HG03378 (cell line): ENCODE results near the gene PPP1R18.
"Not testable (repeated sequence)": the region's sequence is repeated elsewhere in the genome, so short reads cannot be mapped to it uniquely, and the experiment has no call there.

ENCODE experiments used
- ATAC-seq: cut with Tn5 transposase; IDR thresholded peaks from one replicate; pipeline ENCODE4 v1.9.1; 2021; ENCODE audit warnings: mild to moderate bottlenecking, moderate library complexity; ENCODE audit not compliant: unreplicated experiment

Gene PPP1R18, protein sequence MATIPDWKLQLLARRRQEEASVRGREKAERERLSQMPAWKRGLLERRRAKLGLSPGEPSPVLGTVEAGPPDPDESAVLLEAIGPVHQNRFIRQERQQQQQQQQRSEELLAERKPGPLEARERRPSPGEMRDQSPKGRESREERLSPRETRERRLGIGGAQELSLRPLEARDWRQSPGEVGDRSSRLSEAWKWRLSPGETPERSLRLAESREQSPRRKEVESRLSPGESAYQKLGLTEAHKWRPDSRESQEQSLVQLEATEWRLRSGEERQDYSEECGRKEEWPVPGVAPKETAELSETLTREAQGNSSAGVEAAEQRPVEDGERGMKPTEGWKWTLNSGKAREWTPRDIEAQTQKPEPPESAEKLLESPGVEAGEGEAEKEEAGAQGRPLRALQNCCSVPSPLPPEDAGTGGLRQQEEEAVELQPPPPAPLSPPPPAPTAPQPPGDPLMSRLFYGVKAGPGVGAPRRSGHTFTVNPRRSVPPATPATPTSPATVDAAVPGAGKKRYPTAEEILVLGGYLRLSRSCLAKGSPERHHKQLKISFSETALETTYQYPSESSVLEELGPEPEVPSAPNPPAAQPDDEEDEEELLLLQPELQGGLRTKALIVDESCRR

DNA sequence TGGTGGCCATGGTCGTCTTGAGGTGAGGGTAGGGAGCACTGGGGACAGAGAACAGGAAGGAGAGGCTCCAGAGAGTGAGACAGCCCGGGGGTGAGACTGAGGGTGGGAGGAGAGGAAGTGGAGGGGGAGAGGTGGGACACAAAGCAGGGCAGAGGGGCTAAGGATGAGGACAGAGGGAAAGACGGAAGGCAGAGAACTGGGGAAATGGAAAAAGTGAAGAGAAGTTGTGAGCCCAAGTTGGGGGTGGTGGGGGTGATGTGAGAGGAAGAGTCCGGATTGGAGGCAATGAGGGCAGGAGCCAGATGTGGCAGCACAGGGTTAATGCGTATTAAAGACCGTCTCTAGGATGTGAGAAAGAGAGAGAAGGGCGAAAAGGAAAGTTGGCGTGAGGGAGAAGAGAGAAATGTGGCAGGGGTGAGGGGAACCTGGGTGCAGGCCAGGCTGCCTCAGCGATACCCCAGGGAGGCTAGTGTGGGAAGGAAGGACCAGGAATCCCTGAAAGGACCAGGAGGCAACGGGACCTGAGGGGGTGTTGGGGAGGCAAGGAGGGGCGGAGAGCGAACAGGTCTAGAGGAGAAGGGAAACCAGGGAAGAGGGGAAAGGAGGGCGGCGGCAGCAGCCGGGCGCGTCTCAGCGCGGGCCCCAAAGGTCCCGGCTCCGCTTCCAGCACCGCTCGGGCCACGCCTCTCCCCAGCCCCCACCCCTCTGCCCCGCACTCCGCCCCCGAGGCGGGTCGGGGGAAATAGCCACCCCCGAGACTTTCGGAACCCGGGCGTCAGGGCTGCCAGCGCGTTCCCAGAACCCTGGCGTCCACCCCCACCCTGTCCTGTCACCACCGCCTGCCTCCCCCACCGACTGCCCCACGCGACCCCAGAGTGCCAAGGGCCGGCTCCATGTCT lies at the start of gene PPP1R18:
TSS of gene PPP1R18 (minus strand) at position 637 of the 899 bp plus-strand sequence. CDS start at position 10, 627 bp downstream.
- ATAC-seq: no peak

DNA sequence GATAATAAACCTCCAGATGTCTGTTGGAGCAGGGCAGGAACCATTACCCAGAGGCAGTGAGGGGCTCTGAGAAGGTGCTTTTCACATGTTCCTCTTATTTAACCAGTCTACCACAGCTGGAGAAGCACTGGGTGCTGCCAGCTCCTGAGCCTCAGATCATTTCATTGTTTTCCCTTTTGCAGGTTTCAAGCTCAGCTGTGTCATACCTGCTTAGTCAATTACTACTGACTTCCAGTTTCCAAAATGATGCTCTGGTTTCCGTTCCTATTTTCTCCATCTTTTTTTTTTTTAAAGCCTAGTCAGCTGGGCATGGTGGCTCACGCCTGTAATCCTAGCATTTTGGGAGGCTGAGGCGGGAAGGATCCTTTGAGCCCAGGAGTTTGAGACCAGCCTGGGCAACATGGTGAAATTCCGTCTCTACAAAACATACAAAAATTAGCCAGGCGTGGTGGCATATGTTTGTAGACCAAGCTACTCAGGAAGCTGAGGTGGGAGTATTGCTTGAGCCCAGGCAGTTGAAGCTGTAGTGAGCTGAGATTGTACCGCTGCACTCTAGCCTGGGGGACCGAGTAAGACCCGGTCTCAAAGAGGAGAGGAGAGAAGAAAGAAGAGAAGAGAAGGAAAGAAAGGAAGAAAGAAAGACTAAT lies 49.3 kb upstream of the PPP1R18 start:
- peak; percentile 32 for ATAC-seq

DNA sequence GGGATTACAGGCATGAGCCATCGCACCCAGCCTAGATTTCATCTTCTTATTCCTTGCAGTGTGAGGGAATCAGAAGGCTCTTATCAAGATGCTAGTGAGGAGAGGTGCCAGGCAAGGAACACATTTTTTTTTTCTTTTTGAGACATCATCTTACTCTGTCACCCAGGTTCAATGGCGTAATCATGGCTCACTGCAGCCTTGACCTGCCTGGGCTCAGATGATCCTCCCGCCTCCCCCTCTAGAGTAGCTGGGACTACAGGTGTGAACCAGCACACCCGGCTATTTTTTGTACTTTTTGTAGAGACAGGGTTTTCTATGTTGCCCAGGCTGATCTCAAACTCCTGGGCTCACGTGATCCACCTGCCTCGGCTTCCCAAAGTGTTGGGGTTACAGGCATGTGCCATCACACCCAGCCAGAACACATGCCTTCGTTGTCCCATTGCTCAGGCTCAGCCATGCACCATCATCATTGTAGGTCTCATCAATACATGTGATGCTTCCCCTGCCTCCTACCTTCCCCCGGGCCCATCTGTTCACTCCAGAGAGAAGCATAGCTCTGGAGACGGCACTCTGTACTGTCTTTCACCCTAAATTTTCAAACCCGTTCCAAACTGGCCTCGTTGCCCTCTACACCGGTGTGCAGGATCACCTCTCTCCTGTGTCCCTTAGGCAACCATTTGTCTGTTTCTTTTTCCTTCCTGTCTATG lies 45.9 kb upstream of the PPP1R18 start:
- no peak for ATAC-seq

DNA sequence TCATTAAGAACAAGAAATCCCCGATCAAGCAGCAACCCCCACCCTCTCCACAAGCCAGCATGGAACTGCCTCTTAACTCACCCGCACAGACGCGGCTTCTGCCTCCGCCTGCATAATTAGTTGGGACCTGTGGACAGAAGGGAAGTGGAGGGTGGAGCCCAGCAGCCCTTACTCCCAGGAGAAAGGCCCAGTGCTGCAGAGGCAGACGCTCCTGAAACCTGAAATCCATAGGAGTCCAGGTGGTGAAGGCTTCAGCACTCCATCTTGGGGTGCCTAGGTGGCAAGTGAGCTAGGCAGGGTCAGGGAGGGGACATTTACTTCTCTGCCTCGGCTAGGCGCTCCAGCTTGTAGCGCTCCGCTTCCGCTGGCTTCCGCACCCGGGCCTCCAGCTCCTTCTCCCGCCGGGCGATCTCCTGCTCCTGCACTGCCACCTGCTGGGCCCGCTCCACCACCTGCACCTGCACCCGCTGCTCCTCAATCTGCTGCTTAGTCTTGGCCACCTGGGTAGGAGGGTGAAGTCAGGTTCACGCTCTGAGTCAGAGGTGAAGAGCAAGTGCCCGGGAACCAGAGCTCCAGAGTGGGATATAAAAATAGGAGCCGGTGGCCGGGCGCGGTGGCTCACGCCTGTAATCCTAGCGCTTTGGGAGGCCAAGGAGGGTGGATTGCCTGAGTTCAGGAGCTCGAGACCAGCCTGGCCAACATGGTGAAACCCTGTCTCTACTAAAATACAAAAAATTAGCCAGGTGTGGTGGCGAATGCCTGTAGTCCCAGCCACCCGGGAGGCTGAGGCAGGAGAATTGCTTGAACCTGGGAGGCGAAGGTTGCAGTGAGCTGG lies 44.4 kb upstream of the PPP1R18 start:
- ATAC-seq: no peak

DNA sequence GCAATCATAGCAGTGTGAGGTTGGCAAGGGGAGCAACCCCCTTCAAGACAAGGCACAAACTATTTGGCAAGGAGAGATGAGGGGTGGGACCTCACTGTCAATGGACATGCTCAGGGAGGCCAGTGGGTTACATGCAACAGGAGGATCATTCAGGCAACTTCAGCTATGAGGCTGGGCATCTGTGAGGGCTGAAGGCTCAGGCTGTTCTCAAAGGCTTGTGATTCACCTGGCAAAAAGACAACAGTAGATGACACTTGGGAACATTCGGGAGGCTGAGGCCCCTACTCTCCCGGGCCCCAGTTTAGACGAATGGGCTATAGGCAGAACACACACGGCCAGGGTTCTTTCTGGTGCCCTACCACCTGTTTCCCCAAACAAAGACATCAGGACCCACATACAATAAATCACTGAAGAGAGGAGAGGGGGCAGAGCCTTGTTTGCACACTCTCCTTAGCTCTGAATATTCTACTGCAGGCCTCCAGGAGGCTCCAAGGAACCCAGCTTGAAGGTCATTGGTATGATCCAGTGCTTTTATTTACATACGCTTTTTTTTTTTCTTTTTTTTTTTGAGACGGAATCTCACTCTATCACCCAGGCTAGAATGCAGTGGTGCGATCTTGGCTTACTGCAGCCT lies 41.6 kb upstream of the PPP1R18 start:
- ATAC-seq: no peak

DNA sequence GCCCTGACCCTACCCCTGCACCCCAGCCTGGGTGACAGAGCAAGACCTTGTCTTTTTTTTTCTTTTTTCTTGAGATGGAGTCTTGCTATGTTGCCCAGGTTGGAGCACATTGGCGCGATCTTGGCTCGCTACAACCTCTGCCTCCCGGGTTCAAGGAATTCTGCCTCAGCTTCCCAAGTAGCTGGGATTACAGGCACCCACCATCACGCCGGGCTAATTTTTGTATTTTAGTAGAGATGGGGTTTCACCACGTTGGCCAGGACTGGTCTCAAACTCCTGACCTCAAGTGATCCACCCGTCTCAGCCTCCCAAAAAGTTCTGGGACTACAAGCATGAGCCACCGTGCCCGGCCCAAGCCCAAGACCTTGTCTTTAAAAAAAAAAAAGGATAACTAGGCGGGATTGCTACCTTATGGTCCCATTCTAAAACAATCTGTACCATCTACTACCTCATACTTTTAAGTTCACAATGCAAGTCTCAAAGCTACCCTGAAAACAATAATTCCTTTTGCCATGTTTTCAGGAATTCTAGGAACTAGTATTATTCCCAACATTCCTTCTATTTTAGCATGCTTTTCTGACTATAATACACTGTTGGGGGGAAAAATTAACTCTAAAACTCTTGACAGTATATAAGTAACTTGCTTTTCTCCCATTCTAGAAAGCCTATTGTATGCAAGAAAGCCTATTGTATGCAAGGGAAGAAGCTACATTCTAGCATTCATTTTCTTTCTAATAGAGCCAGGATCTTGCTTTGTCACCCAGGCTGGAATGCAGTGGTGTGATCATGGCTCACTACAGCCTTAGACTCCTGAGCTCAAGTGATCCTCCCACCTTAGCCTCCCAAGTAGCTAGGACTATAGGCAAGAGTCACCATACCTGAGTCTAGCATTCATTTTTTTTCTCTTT lies 40.3 kb upstream of the PPP1R18 start:
- ATAC-seq: no peak

DNA sequence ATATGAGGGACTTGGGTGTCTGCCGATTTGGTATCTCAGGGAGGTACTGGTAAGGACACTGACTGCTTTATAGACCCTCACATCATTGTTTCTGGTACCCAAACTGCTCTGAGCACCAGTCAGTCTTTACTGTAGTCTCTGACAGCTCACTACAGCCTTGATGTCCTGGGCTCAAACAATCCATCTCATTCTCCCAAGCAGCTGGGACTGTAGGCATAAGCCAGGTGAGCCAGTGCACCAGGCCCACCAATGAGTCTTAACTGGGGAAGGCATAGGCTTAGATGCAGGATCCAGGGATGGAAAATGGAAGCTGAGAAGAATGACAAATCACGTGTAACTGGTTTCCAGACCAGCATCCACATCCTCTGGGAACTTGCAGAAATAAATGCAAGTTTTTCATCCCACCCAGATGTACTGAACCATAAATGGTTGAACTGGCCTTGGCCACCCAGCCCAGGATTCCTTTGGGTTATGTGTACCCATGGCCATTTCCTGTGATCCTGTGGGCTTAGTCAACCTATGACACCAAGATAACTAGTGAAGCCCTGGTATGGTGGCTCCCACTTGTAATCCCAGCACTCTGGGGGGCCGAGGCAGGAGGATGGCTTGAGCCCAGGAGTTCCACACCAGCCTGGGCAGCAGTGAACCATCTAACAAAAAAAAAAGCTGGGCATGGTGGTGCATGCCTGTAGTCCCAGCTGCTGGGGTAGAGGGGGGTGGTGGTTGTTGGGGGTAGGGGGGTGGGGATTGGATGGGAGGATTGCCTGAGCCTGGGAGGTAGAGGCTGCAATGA lies 39.5 kb upstream of the PPP1R18 start:
- no peak for ATAC-seq

DNA sequence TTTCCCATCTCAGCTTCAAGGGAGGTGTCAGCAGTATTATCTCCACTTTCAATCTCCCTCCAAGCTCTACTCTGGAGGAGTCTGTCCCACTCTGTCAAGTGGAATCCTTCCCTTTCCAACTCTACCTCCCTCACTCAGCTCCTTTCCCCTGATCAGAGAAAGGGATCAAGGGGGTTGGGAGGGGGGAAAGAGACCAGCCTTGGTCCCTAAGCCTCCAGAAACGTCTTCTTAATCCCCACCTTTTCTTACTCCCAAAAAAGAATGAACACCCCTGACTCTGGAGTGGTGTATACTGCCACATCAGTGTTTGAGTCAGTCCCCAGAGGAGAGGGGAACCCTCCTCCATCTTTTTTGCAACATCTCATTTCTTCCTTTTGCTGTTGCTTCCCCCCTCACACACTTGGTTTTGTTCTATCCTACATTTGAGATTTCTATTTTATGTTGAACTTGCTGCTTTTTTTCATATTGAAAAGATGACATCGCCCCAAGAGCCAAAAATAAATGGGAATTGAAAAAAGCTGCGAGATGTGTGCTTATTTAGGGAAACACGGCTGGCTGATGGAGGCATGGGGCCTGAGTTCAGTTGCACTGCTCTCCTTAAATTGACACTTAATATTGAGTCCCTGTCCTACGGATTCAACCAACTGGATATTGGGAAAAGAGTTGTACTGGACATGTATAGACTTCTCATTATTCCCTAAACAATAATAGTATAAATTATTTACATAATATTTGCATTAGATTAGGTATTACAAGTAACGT lies 38.6 kb upstream of the PPP1R18 start:
- no peak for ATAC-seq

DNA sequence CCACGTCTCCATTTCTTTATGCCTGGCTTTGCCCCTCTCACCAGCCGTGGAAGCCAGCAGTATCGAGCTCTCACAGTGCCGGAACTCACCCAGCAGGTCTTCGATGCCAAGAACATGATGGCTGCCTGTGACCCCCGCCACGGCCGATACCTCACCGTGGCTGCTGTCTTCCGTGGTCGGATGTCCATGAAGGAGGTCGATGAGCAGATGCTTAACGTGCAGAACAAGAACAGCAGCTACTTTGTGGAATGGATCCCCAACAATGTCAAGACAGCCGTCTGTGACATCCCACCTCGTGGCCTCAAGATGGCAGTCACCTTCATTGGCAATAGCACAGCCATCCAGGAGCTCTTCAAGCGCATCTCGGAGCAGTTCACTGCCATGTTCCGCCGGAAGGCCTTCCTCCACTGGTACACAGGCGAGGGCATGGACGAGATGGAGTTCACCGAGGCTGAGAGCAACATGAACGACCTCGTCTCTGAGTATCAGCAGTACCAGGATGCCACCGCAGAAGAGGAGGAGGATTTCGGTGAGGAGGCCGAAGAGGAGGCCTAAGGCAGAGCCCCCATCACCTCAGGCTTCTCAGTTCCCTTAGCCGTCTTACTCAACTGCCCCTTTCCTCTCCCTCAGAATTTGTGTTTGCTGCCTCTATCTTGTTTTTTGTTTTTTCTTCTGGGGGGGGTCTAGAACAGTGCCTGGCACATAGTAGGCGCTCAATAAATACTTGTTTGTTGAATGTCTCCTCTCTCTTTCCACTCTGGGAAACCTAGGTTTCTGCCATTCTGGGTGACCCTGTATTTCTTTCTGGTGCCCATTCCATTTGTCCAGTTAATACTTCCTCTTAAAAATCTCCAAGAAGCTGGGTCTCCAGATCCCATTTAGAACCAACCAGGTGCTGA lies 37.6 kb upstream of the PPP1R18 start:
- not testable (repeated sequence) for ATAC-seq

DNA sequence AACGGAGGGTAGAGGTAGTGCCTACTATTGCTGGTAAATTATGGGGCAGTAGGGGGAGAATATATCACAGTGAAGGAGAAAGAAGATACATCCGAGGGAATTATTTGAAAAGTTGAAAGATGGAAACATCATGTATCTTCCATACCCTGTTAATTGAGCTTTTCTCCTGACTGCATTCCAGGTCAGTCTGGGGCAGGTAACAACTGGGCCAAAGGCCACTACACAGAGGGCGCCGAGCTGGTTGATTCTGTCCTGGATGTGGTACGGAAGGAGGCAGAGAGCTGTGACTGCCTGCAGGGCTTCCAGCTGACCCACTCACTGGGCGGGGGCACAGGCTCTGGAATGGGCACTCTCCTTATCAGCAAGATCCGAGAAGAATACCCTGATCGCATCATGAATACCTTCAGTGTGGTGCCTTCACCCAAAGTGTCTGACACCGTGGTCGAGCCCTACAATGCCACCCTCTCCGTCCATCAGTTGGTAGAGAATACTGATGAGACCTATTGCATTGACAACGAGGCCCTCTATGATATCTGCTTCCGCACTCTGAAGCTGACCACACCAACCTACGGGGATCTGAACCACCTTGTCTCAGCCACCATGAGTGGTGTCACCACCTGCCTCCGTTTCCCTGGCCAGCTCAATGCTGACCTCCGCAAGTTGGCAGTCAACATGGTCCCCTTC lies 36.9 kb upstream of the PPP1R18 start:
- ATAC-seq: not testable (repeated sequence)

DNA sequence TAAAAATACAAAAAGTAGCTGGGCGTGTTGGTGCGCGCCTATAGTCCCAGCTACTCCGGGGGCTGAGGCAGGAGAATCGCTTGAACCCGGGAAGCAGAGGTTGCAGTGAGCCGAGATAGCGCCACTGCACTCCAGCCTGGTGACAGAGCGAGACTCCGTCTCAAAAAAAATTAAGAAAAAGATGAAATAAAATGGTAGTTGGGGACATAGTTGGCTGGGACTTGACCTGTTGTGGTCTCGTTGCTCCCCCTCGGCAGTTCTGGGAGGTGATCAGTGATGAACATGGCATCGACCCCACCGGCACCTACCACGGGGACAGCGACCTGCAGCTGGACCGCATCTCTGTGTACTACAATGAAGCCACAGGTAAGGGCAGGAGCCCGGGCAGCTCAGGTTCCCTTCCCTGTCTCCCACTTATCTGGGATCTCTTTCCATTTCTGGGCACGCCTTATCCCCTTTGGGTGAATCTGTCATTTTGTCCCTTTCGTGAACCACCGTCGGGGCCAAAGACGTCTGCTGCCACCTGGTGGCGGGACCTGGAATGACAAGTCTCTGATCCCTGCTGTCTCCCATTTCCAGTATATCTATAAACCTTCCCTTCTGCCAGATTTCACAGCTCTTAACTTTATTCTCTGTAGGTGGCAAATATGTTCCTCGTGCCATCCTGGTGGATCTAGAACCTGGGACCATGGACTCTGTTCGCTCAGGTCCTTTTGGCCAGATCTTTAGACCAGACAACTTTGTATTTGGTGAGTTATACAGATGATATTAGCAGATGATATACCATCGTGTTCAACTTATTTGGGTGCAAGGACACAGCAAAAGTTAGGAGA lies 36.1 kb upstream of the PPP1R18 start:
- ATAC-seq: no peak

DNA sequence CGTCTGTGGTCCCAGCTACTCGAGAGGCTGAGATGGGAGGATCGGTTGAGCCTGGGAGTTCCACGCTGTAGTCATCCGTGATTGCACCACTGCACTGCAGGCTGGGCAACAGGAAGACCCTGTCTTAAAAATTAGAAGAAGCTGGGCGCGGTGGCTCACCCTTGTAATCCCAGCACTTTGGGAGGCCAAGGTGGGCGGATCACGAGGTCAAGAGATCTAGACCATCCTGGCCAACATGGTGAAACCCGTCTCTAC lies 35.5 kb upstream of the PPP1R18 start:
- ATAC-seq: not testable (repeated sequence)

DNA sequence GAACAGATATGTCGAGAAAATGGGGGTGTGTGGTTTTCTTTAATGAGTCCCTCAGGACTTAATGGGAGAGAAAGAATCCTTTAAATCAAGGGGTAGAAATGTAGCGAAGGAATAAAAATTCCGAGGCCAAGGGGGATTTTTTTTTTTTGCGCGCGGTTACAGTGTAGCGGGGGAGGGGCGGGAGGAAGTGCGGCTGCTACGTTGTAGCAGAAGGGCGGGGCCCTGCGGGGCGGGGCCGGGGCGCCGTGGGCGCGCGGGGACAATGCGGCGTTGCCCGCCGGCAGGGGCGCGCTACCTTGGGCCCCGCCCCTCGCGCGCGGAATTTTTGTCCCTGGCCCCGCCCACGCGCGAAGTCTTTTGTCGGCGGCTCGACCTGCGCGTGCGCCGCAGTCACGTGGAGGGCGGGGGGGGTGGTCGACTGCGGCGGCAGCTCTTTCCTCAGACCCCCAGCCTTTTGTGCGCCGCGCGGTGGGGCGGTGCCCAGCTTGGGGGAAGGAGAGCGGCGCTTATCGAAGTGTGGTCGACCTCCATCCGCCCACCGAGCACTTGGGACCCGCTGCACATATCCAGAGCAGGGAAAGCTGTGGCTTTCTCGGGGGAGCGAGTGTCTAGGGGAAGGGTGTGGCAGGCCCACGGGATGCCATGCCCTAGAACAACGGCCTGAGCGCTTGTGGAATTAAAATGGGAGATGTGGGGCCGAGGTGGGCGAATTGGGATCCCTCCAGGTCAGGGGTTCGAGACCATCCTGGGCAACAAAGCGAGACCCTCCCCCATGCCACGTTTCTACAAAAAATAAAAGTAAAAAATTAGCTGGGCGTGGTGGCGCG lies 35.0 kb upstream of the PPP1R18 start:
- ATAC-seq: no peak
